ENCODE measurements around the gene DNAJA3.

Gene DNAJA3

DNA sequence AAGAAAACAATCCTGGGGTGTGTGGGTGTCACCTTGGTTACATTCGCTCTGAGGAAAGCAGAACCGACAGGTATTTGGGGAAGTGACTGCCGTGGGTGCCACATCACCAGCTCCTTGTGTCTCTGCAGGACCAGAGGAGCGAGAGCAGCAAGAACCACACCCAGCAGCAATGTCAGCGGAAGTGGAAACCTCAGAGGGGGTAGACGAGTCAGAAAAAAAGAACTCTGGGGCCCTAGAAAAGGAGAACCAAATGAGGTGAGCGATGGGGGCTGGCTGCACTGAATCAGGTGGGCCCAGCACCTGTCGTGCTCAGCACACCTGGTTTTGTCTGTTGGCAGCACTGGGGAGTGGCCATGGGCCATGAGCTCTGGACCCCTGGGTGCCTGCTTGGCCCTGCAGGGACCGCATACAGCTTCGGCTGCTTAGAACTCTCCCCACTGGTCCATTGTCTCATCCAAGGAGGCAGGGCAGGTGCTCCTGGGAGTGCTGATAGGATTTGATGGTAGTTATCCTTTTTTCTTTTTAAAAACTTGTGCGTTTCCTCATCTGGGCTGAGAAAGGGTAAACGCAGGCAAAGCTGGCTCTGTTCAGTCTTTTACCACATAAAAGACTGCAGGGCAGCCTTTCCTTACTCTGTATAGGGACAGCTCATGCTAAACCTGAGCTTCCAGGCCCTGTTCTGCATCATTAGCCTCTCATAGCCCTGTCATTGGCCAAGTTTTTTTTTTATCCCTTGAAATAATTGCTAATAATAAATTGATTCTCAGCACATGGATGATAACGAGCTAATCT lies 79.9 kb downstream of the DNAJA3 start:
- DNase-seq (ENCODE audit: insufficient read length, low spot score) (peak; percentile 68), FAIRE-seq (peak; percentile 93)

Measured in GM19239 (cell line).